ENCODE data around the gene DOCK6.

DOCK6 gene

GRCh38 chr19:11265177-11265784 lies 3.0 kb upstream of the DOCK6 start:
- no peak for TF ChIP-seq ZNF274 (IDR thresholded peaks at IDR 0.05; ENCODE audit: low read depth, low read length)
- no peak overlapping the region for H3K4me3 ChIP-seq (ENCODE audit: low read length)

DNA sequence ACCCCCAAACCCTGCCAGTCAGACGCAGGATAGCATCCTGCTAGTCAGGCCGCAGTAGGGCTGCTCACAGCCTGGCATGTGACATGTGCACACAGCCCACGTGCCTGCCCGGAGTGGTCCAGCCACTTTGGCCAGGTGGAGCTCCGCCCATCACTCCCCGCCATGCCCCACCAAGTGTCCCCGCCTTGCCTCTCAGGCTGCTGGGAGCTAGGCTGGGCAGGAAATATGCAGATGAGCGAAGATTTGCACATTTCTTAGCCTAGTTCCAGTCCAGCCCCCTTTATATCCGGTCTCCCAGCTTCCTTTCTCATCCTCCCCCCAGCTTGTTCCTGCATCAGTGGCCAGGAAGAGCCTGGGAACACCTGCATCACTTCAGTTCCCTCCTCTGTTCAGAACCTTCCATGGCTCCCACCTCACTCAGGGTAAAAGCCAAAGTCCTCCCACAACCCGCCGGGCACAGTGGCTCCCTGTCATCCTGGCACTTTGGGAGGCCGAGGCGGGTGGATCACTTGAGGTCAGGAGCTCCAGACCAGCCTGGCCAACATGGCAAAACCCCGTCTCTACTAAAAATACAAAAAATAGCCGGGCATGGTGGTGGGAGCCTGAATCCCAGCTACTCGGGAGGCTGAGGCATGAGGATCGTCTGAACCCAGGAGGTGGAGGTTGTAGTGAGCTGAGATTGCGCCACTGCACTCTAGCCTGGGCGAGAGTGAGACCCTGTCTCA lies 2.3 kb upstream of the DOCK6 start:
- H3K4me3 ChIP-seq (ENCODE audit: low read length), result no peak overlapping the region
- no peak for TF ChIP-seq ZNF274 (IDR thresholded peaks at IDR 0.05; ENCODE audit: low read depth, low read length)

DNA sequence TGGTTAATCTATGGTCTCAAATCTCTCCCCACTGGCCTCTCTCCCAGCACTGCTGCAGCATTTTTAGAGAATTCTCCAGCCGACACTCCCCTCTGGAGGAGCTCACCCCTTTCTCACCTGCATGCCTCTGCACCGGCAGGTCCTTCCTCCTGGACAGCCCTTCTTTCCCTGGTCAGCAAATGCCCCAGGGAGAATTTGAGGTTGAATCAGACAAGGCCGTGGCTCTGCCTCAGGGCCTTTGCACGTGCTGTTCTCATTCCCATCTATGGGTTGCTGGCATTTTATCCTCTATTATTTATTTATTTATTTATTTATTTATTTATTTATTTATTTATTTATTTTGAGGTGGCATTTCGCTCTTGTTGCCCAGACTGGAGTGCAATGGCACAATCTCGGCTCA lies 1.4 kb upstream of the DOCK6 start:
- no peak for TF ChIP-seq ZNF274 (IDR thresholded peaks at IDR 0.05; ENCODE audit: low read depth, low read length)
- no peak overlapping the region for H3K4me3 ChIP-seq (ENCODE audit: low read length)

- peak overlapping the region; percentile 40; the same call in 1 of the 2 replicates for H3K4me3 ChIP-seq (ENCODE audit: low read length)
- TF ChIP-seq ZNF274 (IDR thresholded peaks at IDR 0.05; ENCODE audit: low read depth, low read length), result no peak
These were observed 823 bp downstream of the DOCK6 start for GRCh38 chr19:11261431-11261970.

GRCh38 chr19:11260996-11261395 lies 1.3 kb downstream of the DOCK6 start:
- TF ChIP-seq ZNF274 (IDR thresholded peaks at IDR 0.05; ENCODE audit: low read depth, low read length), result no peak
- H3K4me3 ChIP-seq (ENCODE audit: low read length), result no peak overlapping the region

GRCh38 chr19:11257846-11258380 lies 4.4 kb downstream of the DOCK6 start:
- TF ChIP-seq ZNF274 (IDR thresholded peaks at IDR 0.05; ENCODE audit: low read depth, low read length), result no peak
- no peak overlapping the region for H3K4me3 ChIP-seq (ENCODE audit: low read length)

DNA sequence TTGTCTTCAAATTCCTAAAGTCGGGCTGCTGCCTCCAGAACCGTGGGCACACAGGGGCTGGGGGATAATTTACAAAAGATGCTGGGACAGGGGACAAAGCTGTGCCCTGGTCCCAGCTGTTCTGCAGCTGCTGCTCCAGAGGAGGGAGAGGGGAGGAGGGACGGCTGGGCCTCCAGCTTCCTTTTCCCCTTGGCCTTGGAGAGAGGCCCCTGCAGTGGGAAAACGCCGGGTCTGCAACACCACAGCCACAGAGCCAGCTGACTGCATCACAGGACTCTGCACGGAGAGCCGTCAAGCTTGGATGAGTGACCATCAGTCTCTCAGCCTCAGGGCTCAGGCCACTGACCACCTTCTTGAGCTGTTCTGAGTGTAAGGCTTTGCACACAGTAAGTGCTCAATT lies 6.1 kb downstream of the DOCK6 start:
- H3K4me3 ChIP-seq (ENCODE audit: low read length), result no peak overlapping the region
- TF ChIP-seq ZNF274 (IDR thresholded peaks at IDR 0.05; ENCODE audit: low read depth, low read length), result no peak

GRCh38 chr19:11254666-11255065 lies 7.7 kb downstream of the DOCK6 start:
- H3K4me3 ChIP-seq (ENCODE audit: low read length), result no peak overlapping the region
- TF ChIP-seq ZNF274 (IDR thresholded peaks at IDR 0.05; ENCODE audit: low read depth, low read length), result no peak

DNA sequence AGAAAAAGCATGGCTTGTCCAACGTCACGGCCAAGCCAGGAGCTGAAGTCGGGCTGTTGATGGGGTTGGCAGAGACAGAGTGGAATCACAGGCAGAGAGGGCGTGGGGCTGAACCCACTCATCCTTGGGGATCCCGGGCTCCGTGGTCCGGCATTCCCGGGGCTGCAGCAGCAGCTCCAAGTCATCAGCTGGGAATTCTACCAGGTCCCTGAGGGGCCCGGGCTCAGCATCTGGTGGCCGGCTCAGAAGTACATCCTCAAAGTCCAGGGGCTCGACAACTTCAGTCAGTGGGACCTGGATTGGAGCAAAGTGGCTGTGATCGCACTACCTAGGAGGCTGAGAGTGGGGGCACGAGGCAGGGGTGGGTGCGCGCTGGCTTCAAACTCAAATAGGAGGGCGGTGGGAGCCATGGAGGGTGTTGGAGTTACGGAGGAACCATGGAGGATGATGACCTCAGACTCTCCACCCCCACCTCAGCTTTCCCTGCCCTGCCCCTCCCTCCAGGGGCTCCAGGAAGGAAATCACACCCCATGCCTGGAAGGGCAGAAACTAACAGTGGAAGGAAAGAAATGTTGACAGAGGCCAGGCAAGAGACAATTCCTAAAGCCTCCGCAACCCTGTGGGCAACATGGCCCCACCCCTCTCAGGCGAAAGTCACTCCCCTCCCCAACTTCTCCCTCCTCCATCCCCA lies 9.5 kb downstream of the DOCK6 start:
- no peak overlapping the region for H3K4me3 ChIP-seq (ENCODE audit: low read length)
- TF ChIP-seq ZNF274 (IDR thresholded peaks at IDR 0.05; ENCODE audit: low read depth, low read length), result no peak

DNA sequence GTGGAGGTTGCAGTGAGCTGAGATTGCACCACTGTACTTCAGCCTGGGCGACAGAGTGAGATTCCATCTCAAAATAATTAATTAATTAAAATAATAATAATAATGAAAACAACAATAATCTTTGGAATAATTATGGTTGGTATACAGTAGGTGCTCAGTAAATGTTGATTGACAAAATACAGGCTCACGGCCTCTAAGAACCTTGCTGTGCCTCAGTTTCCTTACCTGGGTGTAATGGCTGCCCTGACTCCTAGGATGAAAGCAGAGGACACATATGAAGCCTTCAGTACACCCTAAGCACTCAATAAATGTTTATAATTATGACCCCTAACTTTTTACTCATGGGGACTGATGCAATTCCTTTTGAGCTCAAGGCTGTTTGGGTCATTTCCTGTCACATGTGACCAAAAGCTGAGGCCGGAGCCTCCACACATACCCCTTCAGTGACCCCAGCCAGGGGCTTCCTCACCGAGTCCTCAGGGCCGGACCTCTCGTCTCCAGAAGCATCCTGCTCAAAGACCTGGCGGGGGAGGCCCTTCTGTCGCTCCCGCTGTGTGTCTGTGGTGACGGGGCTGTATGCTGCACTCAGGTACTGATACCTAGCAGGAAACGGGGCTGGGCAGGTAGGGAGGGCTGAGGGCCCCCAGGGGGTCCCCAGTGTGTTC lies 10.5 kb downstream of the DOCK6 start:
- no peak overlapping the region for H3K4me3 ChIP-seq (ENCODE audit: low read length)
- TF ChIP-seq ZNF274 (IDR thresholded peaks at IDR 0.05; ENCODE audit: low read depth, low read length), result no peak

- no peak for TF ChIP-seq ZNF274 (IDR thresholded peaks at IDR 0.05; ENCODE audit: low read depth, low read length)
These were observed 11.1 kb downstream of the DOCK6 start for GRCh38 chr19:11251217-11251616.

GRCh38 chr19:11248852-11249251 lies 13.5 kb downstream of the DOCK6 start:
- TF ChIP-seq ZNF274 (IDR thresholded peaks at IDR 0.05; ENCODE audit: low read depth, low read length), result no peak
- no peak overlapping the region for H3K4me3 ChIP-seq (ENCODE audit: low read length)

More at GRCh38 chr19:11251217-11251616, 11.1 kb downstream of the DOCK6 start:
- no peak overlapping the region for H3K4me3 ChIP-seq (ENCODE audit: low read length)

DNA sequence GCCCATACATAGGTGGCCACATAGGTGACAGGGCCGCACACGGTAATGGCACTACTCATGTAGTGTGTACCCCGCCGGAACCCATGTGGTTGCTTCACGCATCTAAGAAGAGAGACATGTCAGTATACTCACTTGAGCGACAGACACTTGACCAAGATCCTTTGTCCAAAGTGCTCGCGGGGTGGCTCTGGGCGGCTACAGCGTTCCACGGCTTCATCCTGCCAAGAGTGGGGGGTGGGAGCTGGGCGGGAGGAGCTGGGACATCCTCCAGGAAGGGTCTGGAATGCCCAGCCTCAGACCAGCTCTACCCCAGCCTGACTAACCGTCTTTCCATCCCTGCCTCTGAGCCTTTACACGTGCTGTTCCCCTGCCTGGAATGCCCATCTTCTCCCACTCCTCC lies 14.4 kb downstream of the DOCK6 start:
- no peak overlapping the region for H3K4me3 ChIP-seq (ENCODE audit: low read length)
- no peak for TF ChIP-seq ZNF274 (IDR thresholded peaks at IDR 0.05; ENCODE audit: low read depth, low read length)

DNA sequence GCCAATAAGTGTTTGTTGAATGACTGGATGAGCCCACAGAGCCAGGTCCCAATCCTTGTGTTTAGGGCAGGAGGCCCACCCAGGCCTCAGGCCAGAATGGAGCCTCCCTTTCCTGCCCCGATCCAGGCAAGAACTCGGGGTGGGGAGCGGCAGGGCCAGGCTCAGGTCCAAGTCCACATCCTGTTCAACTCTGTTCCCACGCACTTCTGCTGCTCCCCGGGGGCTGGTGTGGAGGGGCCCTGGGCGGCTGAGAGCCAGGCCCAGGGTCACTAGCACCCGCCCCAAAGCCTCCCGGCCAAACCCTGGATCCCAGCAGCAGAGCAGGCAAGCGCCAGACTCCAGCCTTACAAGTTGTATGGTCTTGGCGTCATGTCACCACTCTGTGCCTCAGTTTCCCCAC lies 14.9 kb downstream of the DOCK6 start:
- H3K4me3 ChIP-seq (ENCODE audit: low read length), result no peak overlapping the region
- TF ChIP-seq ZNF274 (IDR thresholded peaks at IDR 0.05; ENCODE audit: low read depth, low read length), result no peak

All from GM08714 (cell line).